Cerebellar nuclear complex (tissue), 1 donor: ENCODE data around the gene EWSR1.
A peak's percentile ranks its signal among the peaks of the same experiment; 100 is the strongest.
"Not testable (repeated sequence)": the region's sequence is repeated elsewhere in the genome, so short reads cannot be mapped to it uniquely, and the experiment has no call there.

Experiments
- DNase-seq, 2 experiments: peaks; one replicate each; lab custom pipeline; 2025; lab: John Stamatoyannopoulos, UW

Gene EWSR1

DNA sequence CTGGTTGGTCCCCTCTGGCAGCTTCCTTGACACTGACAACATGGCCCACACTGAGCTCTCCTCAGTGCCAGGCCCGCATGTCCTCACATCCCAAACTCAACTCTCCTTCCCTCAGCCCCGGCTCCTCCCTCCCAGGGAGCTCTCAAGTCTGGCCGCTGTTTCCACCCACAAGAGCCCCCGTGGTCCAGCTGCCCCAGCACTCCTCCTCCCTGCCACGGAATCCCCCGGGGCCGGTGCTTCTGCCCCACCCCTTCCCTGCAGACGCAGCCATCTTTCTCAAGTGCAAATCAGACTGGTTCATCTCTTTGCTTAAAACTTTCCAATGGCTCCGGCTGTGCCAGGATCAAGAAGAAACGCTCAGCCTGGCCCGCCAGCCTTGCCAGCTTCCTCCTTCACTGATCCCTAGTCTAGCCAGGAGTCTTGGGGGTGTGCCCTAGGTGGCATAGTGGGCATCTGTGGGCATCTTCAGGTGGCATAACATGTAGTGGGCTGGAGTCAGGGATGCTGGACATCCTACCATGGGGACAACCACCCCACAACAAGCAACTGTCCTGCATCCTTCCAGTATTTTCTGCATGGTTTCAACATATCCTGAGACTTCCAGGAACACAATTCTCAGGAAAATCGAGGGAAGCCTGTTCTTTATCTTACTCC is 69.7 kb downstream of the EWSR1 start:
- DNase-seq: no peak

DNA sequence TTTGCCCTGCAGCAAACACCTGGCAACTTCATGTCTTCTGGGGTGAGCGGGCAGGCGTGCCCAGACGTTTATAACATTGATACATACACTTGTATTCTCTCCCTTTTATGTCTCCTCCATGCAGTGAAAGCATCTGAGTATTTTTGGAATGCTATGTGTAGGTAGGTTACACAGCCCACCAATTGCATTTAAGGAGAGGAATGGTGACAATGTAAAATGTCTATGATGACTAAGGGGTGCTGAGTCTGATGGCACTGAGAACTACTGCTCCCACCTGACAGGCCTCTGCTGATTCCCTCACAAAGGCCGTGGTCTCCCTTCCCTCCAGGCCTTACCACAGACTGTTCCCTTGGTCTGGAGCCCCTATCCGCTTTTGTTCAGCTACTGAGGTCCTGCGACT is 70.3 kb downstream of the EWSR1 start:
- no peak for DNase-seq

GRCh38 chr22:29339381-29340235 is 71.5 kb downstream of the EWSR1 start:
- DNase-seq: no peak

DNA sequence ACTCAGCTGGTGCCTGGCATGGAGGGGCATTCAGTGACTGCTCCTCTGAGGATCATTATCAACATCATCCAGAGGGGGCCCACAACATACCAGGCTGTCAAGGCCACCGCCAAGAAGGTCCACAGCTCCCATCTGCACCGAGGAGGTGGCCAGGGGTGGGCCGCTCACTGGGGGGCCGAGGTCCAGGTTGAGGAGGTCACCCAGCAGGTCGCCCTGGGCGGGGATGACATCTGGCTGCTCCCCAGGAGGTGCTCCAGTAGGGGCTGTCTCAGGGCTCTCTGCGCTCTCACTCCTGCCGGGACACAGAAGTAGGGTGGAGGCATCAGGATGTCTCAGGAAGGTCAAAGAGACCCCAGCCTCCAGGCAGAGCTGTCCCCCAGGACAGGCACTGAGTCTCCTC is 72.5 kb downstream of the EWSR1 start:
- no peak for DNase-seq

DNA sequence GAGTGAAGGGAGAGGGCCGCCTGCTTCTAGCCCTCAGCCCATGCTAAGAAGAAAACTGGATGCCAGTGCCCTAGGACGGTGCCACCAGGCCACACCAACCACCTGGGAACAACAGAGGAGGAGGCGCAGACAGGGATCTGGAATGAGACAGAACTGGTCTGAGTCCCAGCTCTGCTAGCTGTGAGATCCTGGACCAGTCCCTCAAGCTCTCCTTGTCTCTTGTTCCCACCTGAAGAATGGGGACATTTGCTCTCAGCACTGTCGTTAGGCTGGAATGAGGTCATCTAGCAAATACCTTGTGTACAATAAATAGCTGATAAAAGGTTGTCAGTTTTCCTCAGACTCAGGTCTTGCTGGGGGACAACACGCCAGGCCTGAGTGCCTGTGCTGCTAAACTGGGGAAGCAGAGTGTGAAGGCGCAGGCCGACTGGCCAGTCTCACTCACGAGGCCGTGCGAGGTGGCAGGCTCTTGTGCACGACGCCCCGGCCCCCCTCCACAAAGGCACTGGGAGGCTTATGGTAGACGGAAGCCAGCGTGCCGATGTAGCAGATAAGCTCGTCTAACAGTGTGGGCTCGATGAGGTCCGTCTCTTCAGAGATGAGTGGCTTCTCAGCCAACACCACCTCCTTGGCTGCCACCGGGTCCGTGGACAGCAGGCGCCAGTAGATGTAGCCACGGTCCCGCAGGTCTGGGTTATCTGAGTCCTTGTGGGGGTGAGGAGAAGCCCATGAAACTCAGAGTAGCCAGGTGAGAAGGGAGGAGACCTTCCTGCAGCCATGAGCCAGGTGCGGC is 73.2 kb downstream of the EWSR1 start:
- no peak for DNase-seq

DNA sequence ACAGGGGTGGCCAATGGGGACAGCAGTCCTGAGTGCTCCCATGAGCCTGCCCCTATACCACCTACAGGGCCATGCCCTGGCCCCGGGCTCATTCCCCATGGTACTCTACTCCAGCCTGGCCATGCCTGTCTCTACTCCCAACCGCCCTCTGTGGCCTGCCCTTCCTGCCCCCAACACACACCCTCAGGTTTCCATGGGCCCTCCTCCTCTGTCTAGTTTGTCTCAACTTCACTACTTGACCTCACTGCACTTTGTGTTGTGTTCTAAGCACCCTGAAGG is 73.7 kb downstream of the EWSR1 start:
- no peak for DNase-seq

GRCh38 chr22:29342177-29342576 is 74.1 kb downstream of the EWSR1 start:
- no peak for DNase-seq

- peak in 1 of 2 experiments; percentile 7 for DNase-seq
Measured at GRCh38 chr22:29342577-29343312, 74.7 kb downstream of the EWSR1 start.

- DNase-seq: no peak
Measured at GRCh38 chr22:29343313-29343805, 75.3 kb downstream of the EWSR1 start.

- peak; percentile 94 to 99 for DNase-seq
Measured at GRCh38 chr22:29344137-29344536, 76.1 kb downstream of the EWSR1 start.

DNA sequence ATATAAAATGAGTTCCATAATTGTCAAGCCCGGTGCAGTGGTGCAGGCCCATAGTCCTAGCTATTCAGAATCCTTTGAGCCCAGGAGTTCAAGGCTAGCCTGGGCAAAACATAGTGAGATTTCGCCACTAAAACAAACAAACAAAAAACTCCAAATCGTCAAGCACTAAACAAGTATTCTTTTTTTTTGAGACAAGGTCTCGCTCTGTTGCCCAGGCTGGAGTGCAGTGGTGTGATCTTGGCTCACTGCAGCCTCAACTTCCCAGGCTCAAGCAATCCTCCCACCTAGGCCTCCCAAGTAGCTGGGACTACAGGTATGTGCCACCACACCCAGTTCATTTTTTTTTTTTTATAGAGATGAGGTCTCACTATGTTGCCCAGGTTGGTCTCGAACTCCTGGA is 76.8 kb downstream of the EWSR1 start:
- not testable (repeated sequence) for DNase-seq

GRCh38 chr22:29345932-29346331 is 77.9 kb downstream of the EWSR1 start:
- DNase-seq: no peak

- peak; percentile 55 to 82 for DNase-seq
Measured at GRCh38 chr22:29346659-29347058, 78.6 kb downstream of the EWSR1 start.

DNA sequence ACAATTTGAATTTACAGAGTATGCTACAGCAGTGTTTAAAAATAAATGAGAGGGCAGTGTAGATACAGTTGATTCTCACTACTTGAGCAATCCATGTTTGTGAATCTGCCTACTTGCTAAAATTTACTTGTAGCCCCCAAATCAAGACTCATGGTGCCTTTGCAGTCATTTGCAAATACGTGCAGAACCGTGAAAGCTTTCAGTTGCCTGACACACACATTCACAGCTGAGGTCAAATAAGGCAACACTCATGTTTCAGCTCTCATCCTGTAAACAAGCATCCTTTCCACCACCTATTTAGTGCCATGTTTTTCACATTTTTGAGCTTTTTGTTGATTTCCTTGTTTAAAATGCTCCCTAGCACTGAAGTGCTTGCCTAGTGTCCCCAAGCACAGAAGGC is 80.0 kb downstream of the EWSR1 start:
- DNase-seq: no peak

- DNase-seq: no peak
Measured at GRCh38 chr22:29348956-29349355, 80.9 kb downstream of the EWSR1 start.
